SK-N-SH (cell line): ENCODE measurements around the gene PARVB.

Source experiments
- CTCF ChIP-seq: fragments of 200-600 bp; sonication (generic); IDR thresholded peaks from 2 replicates; pipeline ENCODE4 v1.6.1; 2017; ENCODE audit warnings: antibody characterized with exemption, mild to moderate bottlenecking, moderate library complexity
- GABPA ChIP-seq: IDR thresholded peaks from 2 replicates; pipeline ENCODE4 v1.4.0; 2012; ENCODE audit warnings: low read depth, mild to moderate bottlenecking
- RFX5 ChIP-seq: IDR thresholded peaks from 2 replicates; pipeline ENCODE4 v1.6.1; 2012; ENCODE audit warnings: mild to moderate bottlenecking, improper control_type of control experiment, low read length
- TAF1 ChIP-seq: IDR thresholded peaks from 2 replicates; pipeline ENCODE4 v1.6.1; 2012; ENCODE audit warnings: low read depth, mild to moderate bottlenecking, low read length, moderate library complexity, borderline replicate concordance
- TCF12 ChIP-seq: IDR thresholded peaks from 2 replicates; pipeline ENCODE4 v1.4.0; 2012

DNA sequence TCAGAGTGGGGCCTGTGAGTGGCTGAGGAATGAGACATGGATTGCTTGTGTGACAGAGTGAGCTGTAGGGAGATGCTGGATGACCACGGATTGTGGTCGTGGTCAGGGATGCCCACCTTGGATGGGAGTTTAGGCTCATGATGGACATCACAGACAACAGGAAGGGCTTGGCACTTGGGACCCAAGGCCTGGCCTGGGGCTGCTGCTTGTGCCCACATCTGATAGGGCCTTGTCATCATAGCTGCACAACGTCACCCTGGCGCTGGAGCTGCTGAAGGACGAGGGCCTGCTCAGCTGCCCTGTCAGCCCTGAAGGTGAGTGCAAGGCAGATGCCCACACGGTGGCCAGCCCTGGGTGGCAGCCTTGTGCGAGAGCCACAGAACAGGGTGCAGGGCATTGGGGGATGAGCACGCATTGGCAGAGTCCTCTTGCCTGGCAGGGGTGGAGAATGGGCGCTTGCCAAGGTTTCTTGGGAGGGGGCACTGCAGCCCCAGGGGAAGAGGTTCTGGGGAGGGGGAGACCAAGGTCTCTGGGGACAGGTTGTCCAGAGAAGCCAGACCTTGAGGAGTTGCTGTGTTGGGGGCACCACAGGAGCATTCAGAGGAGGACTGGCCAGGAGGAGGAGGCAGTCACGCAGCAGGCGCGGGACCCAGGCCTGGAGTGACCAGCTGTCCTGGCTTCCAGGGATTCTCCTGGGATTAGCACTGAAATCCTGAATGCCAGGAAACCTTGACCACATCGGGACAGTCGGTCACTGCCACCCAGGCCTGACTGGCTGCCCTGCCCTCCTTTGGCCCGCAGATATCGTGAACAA is 181.6 kb downstream of the PARVB start:
- TF ChIP-seq TCF12, result no peak
- no peak for TF ChIP-seq CTCF
- no peak for TF ChIP-seq GABPA
- no peak for TF ChIP-seq RFX5
- TF ChIP-seq TAF1, result no peak
